Liver (tissue), 9 donors: Measurements from ENCODE around the gene PPP2R2D. TPM values are rescaled to one million over a fixed set of nuclear protein-coding genes. Genes with fewer than 3 reads are reported as not detected.

ENCODE experiments used
- DNase-seq: peaks from one replicate; pipeline ENCODE4 v3.0.0-alpha.2; 2017; ENCODE audit warnings: low spot score
- H3K27ac ChIP-seq, 2 donors: one replicate each; pipeline ENCODE4 v1.7.0; 2013; ENCODE audit warnings: inconsistent platforms in 2 of 2, low read length in 2 of 2, control low read depth in 1 of 2, low read depth in 1 of 2, mild to moderate bottlenecking in 1 of 2
- H3K27me3 ChIP-seq, 4 donors: one replicate each; pipeline versions ENCODE4 v1.6.1 to v1.7.0; 2013; ENCODE audit warnings: low read length in 3 of 4, inconsistent platforms in 1 of 4, mild to moderate bottlenecking in 1 of 4, moderate library complexity in 1 of 4; ENCODE audit not compliant: control insufficient read depth in 4 of 4, insufficient read depth in 4 of 4
- H3K36me3 ChIP-seq, 4 donors: one replicate each; pipeline versions ENCODE4 v1.6.1 to v1.7.0; 2013; ENCODE audit warnings: low read length in 3 of 4, mild to moderate bottlenecking in 3 of 4, low read depth in 1 of 4, moderate library complexity in 1 of 4; ENCODE audit not compliant: control insufficient read depth in 4 of 4, insufficient read depth in 3 of 4
- H3K4me1 ChIP-seq, 4 donors: one replicate each; pipeline versions ENCODE4 v1.6.1 to v1.7.0; 2013; ENCODE audit warnings: low read length in 3 of 4, mild to moderate bottlenecking in 3 of 4, moderate library complexity in 1 of 4; ENCODE audit not compliant: control insufficient read depth in 4 of 4, insufficient read depth in 4 of 4
- H3K4me3 ChIP-seq, 3 donors: one replicate each; pipeline versions ENCODE4 v1.6.1 to v1.7.0; 2013; ENCODE audit warnings: low read length in 3 of 3, control low read depth in 1 of 3, low read depth in 1 of 3, mild to moderate bottlenecking in 1 of 3
- H3K9ac ChIP-seq, 2 donors: one replicate each; pipeline ENCODE4 v1.7.0; 2013; ENCODE audit warnings: low read length in 2 of 2, mild to moderate bottlenecking in 2 of 2, moderate library complexity in 2 of 2, control low read depth in 1 of 2, low read depth in 1 of 2
- H3K9me3 ChIP-seq, 4 donors: one replicate each; pipeline versions ENCODE4 v1.6.1 to v1.7.0; 2013; ENCODE audit warnings: low read length in 3 of 4; ENCODE audit not compliant: control insufficient read depth in 4 of 4
- CTCF ChIP-seq: fragments of 150-350 bp; IDR thresholded peaks from 2 replicates; pipeline ENCODE4 v1.5.1; 2017; ENCODE audit warnings: improper control_type of control experiment, low read depth, low read length; ENCODE audit not compliant: missing input control
- EGR1 ChIP-seq, 2 donors: IDR thresholded peaks; 2 replicates each; pipeline ENCODE4 v1.6.1; 2016 to 2018; ENCODE audit warnings: antibody characterized with exemption in 2 of 2, low read depth in 2 of 2
- FOXA1 ChIP-seq: IDR thresholded peaks from 2 replicates; pipeline ENCODE4 v1.6.1; 2016; ENCODE audit warnings: antibody characterized with exemption
- FOXA2 ChIP-seq: IDR thresholded peaks from 2 replicates; pipeline ENCODE4 v1.6.1; 2016; ENCODE audit warnings: antibody characterized with exemption
- GABPA ChIP-seq, 2 donors: IDR thresholded peaks in 1 of 2; conservative IDR thresholded peaks in 1 of 2; 2 replicates each; pipeline ENCODE4 v1.6.1; 2016; ENCODE audit warnings: antibody characterized with exemption in 2 of 2, mild to moderate bottlenecking in 1 of 2, moderate library complexity in 1 of 2
- HNF4A ChIP-seq, 2 donors: conservative IDR thresholded peaks; 2 replicates each; pipeline ENCODE4 v1.6.1; 2016; ENCODE audit warnings: antibody characterized with exemption in 2 of 2, mild to moderate bottlenecking in 2 of 2
- HNF4G ChIP-seq: IDR thresholded peaks from 2 replicates; pipeline ENCODE4 v1.6.1; 2016; ENCODE audit warnings: antibody characterized with exemption
- JUND ChIP-seq, 2 donors: IDR thresholded peaks; 2 replicates each; pipeline ENCODE4 v1.6.1; 2016; ENCODE audit warnings: antibody characterized with exemption in 2 of 2
- MAX ChIP-seq: IDR thresholded peaks from 2 replicates; pipeline ENCODE4 v1.6.1; 2016; ENCODE audit warnings: antibody characterized with exemption
- RAD21 ChIP-seq, 2 donors: IDR thresholded peaks; 2 replicates each; pipeline ENCODE4 v1.6.1; 2016; ENCODE audit warnings: antibody characterized with exemption in 2 of 2, mild to moderate bottlenecking in 2 of 2
- RXRA ChIP-seq, 2 donors: IDR thresholded peaks; 2 replicates each; pipeline ENCODE4 v1.6.1; 2017 to 2018; ENCODE audit warnings: antibody characterized with exemption in 2 of 2, mild to moderate bottlenecking in 1 of 2
- TAF1 ChIP-seq: conservative IDR thresholded peaks from 2 replicates; pipeline ENCODE4 v1.6.1; 2016; ENCODE audit warnings: antibody characterized with exemption, mild to moderate bottlenecking
- YY1 ChIP-seq: IDR thresholded peaks from 2 replicates; pipeline ENCODE4 v1.6.1; 2016; ENCODE audit warnings: antibody characterized with exemption, mild to moderate bottlenecking
- ZBTB33 ChIP-seq: IDR thresholded peaks from 2 replicates; pipeline ENCODE4 v1.6.1; 2016; ENCODE audit warnings: antibody characterized with exemption
- WGBS: extraction: QIAGEN DNeasy Blood & Tissue Kit; methylation state at CpG from one replicate; pipeline ENCODE4 v1.1.7; 2013; 5-methylcytosine and 5-hydroxymethylcytosine counted together
- polyA plus RNA-seq, 2 donors: library from polyadenylated mRNA; stranded (reverse) in 1 of 2; unstranded in 1 of 2; fragments of 200-250 nt in 1 of 2; fragments of >200 nt in 1 of 2; fragmentation: Nextera tagmentation in 1 of 2; extraction: Ambion mirVana in 1 of 2; gene quantifications; one replicate each; pipeline versions ENCODE4 v1.2.1 to v1.2.3, GENCODE V29; 2013 to 2015
- total RNA-seq, 2 donors: library from RNA; depleted of rRNA; stranded (reverse); fragments of >200 nt; gene quantifications; one replicate each; pipeline ENCODE4 v1.2.3, GENCODE V29; 2014
- TF ChIP-seq, protein P1 (sequence below): IDR thresholded peaks from 2 replicates; pipeline ENCODE4 v1.6.1; 2016; ENCODE audit warnings: antibody characterized with exemption
- TF ChIP-seq, protein P2 (sequence below): IDR thresholded peaks from 2 replicates; pipeline ENCODE4 v1.6.1; 2016; ENCODE audit warnings: antibody characterized with exemption, mild to moderate bottlenecking
- donor health status: healthy.
- donor health status: healthy.
- donor health status: healthy.
- donor health status: healthy.
- donor health status: healthy.

PPP2R2D gene
- total and polyA plus RNA-seq, 4 donors: 5.9 to 20.5 (median 14.3) TPM

DNA sequence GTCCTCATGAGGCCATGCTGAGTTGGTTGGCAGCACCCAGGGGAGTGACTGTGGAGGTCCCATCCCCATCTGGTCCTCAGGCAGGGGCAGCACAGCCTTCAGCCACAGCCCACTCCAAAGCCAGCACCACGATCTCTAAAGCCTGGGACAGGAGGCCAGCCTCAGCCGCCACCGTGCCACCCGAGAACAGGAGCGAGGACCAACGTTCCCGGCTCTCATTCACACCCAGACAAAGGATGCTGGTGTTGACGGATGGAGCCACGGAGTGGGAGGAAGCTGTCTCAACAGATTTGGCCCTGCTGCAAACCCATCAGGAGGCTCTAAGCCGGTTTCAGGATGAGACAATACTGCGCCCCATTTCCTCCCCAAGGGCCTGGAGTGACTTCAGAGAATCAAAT, 42.7 kb upstream of the PPP2R2D start (continued):
- no peak for TF ChIP-seq CTCF
- TF ChIP-seq RAD21 (IDR thresholded peaks at IDR 0.05): no peak
- TF ChIP-seq, protein P1, sequence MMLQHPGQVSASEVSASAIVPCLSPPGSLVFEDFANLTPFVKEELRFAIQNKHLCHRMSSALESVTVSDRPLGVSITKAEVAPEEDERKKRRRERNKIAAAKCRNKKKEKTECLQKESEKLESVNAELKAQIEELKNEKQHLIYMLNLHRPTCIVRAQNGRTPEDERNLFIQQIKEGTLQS: no peak
- no peak for TF ChIP-seq EGR1 (IDR thresholded peaks at IDR 0.05; ENCODE audit: low read depth in 2 of 2)

- Histone ChIP-seq H3K4me1 (no peaks in the 10 kb centered on the region), H3K9me3 (no peaks in the 10 kb centered on the region), H3K4me3 (no peak overlapping the region), H3K27me3 (no peaks in the 10 kb centered on the region), H3K27ac (no peak overlapping the region), H3K36me3 (no peaks in the 10 kb centered on the region), H3K9ac (no peak overlapping the region)
- TF ChIP-seq TAF1 (no peak), JUND (IDR thresholded peaks at IDR 0.05) (no peak), FOXA2 (no peak), EGR1 (IDR thresholded peaks at IDR 0.05; ENCODE audit: low read depth in 2 of 2) (no peak), HNF4G (no peak), MAX (no peak), GABPA (IDR thresholded peaks at IDR 0.05 in 1 of 2, conservative IDR thresholded peaks at IDR 0.05 in 1 of 2) (no peak), YY1 (no peak), RXRA (IDR thresholded peaks at IDR 0.05) (no peak), CTCF (no peak), FOXA1 (no peak), HNF4A (conservative IDR thresholded peaks at IDR 0.05) (no peak), RAD21 (IDR thresholded peaks at IDR 0.05) (no peak)
- TF ChIP-seq, protein P1: no peak
- no peak for DNase-seq
- WGBS: 84% methylated on average over 35 of the region's 35 CpGs
These were observed 42.0 kb upstream of the PPP2R2D start for GRCh38 chr10:131858583-131859340.

DNA sequence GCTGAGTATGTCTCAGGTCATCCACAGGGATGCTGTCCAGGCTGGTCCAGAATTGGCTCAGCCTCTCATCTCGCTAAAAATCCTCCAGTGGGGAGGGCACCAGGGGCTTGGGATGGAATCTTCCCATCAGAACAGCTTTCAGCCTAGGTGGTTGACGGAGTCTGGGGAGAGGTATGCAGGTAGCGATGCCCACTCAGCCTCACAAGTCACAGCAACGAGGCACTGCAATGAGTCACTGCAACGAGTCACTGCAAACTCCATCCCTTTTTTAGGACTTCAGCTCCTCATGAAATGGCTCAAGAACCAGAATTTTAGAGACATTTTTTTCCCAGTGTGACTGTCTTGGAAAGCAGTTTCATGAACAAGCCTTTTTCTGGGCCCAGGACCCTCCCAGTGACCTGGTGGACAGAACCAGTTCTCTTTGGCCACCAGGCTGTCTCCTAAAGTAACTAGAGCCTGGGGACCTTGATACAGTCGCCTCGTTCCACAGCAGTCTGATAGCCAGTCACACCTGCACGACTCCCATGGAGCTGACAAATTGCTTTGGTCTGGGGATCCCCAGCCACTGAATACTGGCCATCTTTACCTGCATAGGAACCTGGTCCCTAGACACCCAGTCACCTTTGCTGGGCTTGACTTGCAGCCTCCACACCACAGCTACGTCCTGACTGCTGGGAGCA, 41.3 kb upstream of the PPP2R2D start:
- no peaks in the 10 kb centered on the region for H3K27me3 ChIP-seq
- DNase-seq: no peak
- no peak overlapping the region for H3K9ac ChIP-seq
- no peaks in the 10 kb centered on the region for H3K9me3 ChIP-seq
- WGBS: 84% methylated on average over 9 of the region's 9 CpGs
- no peak overlapping the region for H3K4me3 ChIP-seq
- no peaks in the 10 kb centered on the region for H3K4me1 ChIP-seq
- H3K27ac ChIP-seq: no peak overlapping the region
- H3K36me3 ChIP-seq: no peaks in the 10 kb centered on the region
- TF ChIP-seq, protein P2, sequence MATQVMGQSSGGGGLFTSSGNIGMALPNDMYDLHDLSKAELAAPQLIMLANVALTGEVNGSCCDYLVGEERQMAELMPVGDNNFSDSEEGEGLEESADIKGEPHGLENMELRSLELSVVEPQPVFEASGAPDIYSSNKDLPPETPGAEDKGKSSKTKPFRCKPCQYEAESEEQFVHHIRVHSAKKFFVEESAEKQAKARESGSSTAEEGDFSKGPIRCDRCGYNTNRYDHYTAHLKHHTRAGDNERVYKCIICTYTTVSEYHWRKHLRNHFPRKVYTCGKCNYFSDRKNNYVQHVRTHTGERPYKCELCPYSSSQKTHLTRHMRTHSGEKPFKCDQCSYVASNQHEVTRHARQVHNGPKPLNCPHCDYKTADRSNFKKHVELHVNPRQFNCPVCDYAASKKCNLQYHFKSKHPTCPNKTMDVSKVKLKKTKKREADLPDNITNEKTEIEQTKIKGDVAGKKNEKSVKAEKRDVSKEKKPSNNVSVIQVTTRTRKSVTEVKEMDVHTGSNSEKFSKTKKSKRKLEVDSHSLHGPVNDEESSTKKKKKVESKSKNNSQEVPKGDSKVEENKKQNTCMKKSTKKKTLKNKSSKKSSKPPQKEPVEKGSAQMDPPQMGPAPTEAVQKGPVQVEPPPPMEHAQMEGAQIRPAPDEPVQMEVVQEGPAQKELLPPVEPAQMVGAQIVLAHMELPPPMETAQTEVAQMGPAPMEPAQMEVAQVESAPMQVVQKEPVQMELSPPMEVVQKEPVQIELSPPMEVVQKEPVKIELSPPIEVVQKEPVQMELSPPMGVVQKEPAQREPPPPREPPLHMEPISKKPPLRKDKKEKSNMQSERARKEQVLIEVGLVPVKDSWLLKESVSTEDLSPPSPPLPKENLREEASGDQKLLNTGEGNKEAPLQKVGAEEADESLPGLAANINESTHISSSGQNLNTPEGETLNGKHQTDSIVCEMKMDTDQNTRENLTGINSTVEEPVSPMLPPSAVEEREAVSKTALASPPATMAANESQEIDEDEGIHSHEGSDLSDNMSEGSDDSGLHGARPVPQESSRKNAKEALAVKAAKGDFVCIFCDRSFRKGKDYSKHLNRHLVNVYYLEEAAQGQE: no peak
- no peak for TF ChIP-seq HNF4G
- no peak for TF ChIP-seq YY1
- no peak for TF ChIP-seq ZBTB33
- TF ChIP-seq JUND (IDR thresholded peaks at IDR 0.05): no peak
- no peak for TF ChIP-seq RXRA (IDR thresholded peaks at IDR 0.05)
- no peak for TF ChIP-seq MAX
- no peak for TF ChIP-seq GABPA (IDR thresholded peaks at IDR 0.05 in 1 of 2, conservative IDR thresholded peaks at IDR 0.05 in 1 of 2)
